Measurements from ENCODE around the gene WDR49. TPM values are rescaled to one million over a fixed set of nuclear protein-coding genes. Genes with fewer than 3 reads are reported as not detected.
A peak's percentile ranks its signal among the peaks of the same experiment; 100 is the strongest.

The WDR49 gene
- total and polyA plus RNA-seq, 3 experiments from 2014 or later: 0.35 to 0.74 TPM; not detected in 1

DNA sequence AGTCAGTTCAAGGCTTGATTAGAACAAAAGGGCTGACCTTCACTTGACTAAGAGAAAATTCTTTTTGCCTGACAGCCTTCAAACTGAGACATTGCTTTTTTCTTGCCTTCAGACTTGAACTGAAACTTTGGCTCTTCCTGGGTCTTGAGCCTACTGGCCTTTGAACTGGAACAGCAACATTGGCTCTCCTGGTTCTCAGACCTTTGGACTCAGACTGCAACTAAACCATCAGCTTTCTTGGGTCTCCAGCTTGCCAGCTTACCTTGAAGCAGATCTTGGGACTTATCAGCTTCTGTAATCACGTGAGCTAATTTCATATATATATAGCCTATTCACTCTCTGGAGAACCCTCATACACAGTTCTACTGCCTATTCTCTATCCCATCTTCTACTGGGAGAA, 19.5 kb upstream of the WDR49 start:
- H3K27ac Mint-ChIP-seq: no peak overlapping the region
- POLR2A ChIA-PET: no interaction called here
- peaks cover 0 to 1% of the 10 kb centered on the region in 2 donors for H3K27me3 Mint-ChIP-seq
- H3K27me3 ChIP-seq (ENCODE audit: insufficient read depth, low read length, poor library complexity, severe bottlenecking): no peaks in the 10 kb centered on the region
- peaks cover 35 to 61% (median 50%) of the 10 kb centered on the region in 3 donors for H3K36me3 Mint-ChIP-seq
- H3K4me3 ChIP-seq (ENCODE audit: low read length): no peak overlapping the region
- peaks cover 0 to 2% (median 0%) of the 10 kb centered on the region in 3 donors for H3K4me1 Mint-ChIP-seq
- H3K4me1 ChIP-seq (ENCODE audit: insufficient read depth, low read length): no peaks in the 10 kb centered on the region
- H3K36me3 ChIP-seq (ENCODE audit: insufficient read depth, low read length): peaks cover 19% of the 10 kb centered on the region
- H3K4me3 Mint-ChIP-seq: no peak overlapping the region
- peaks cover 19 to 23% (median 20%) of the 10 kb centered on the region in 5 donors for H3K9me3 Mint-ChIP-seq
- DNase-seq: no peak
- no peaks in the 10 kb centered on the region for H3K9me3 ChIP-seq (ENCODE audit: low read length)
- no peak overlapping the region for H3K27ac ChIP-seq (ENCODE audit: low read depth, low read length)
- CTCF ChIA-PET: no interaction called here

DNA sequence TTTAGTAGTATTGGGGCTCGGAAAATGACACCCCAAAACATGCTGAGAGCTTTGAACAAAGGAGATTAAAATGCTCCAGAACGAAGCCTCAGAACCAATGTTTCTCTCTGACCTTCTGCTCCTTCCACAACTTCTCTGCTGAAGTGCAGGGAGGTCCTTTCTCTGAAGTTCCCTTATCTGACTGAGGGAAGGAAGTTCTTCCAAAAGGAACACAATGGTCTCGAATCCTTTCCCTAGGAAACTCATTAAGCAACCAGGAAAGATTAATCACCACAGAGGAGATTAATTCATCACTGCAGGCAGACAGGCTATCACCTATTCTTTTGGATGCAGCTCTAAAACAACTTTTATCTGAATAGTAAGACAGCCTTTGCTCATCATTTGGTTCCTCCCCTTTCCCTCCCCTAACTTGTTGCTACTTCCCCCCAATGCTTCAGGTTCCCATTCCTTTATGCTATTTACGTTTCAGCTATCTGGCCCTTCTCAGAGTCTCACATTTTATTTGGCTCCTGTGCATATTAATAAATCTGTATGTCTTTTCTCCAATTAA, 18.2 kb upstream of the WDR49 start:
- POLR2A ChIA-PET: no interaction called here
- Mint-ChIP-seq H3K9me3 (peaks cover 19 to 22% (median 20%) of the 10 kb centered on the region in 5 donors), H3K4me1 (no peaks in the 10 kb centered on the region), H3K36me3 (peaks cover 32 to 53% (median 41%) of the 10 kb centered on the region in 3 donors), H3K4me3 (no peak overlapping the region), H3K27ac (peak overlapping the region in 1 of 8 donors; percentile 32), H3K27me3 (peaks cover 0 to 1% of the 10 kb centered on the region in 2 donors)
- H3K36me3 ChIP-seq (ENCODE audit: insufficient read depth, low read length): peaks cover 19% of the 10 kb centered on the region
- H3K27me3 ChIP-seq (ENCODE audit: insufficient read depth, low read length, poor library complexity, severe bottlenecking): no peaks in the 10 kb centered on the region
- no peaks in the 10 kb centered on the region for H3K4me1 ChIP-seq (ENCODE audit: insufficient read depth, low read length)
- no peak overlapping the region for H3K4me3 ChIP-seq (ENCODE audit: low read length)
- no peaks in the 10 kb centered on the region for H3K9me3 ChIP-seq (ENCODE audit: low read length)
- no peak for DNase-seq
- CTCF ChIA-PET: no interaction called here
- no peak overlapping the region for H3K27ac ChIP-seq (ENCODE audit: low read depth, low read length)

GRCh38 chr3:167669699-167670098, 16.0 kb upstream of the WDR49 start:
- H3K27me3 Mint-ChIP-seq: peaks cover 0 to 1% of the 10 kb centered on the region in 2 donors
- no peak overlapping the region for H3K27ac Mint-ChIP-seq
- H3K9me3 Mint-ChIP-seq: peaks cover 0 to 5% (median under 1%) of the 10 kb centered on the region in 5 donors

GRCh38 chr3:167668651-167669050, 14.9 kb upstream of the WDR49 start:
- CTCF ChIA-PET: interaction anchor here (1.5 kb wide), 1 partner anchor 16 kb away, joined by 4 read pairs; no protein-coding TSS in a partner anchor
- H3K4me1 ChIP-seq (ENCODE audit: insufficient read depth, low read length): no peaks in the 10 kb centered on the region
- no peaks in the 10 kb centered on the region for H3K36me3 ChIP-seq (ENCODE audit: insufficient read depth, low read length)

More at GRCh38 chr3:167669699-167670098, 16.0 kb upstream of the WDR49 start:
- Histone ChIP-seq H3K4me3 (ENCODE audit: low read length) (no peak overlapping the region), H3K27me3 (ENCODE audit: insufficient read depth, low read length, poor library complexity, severe bottlenecking) (no peaks in the 10 kb centered on the region), H3K4me1 (ENCODE audit: insufficient read depth, low read length) (no peaks in the 10 kb centered on the region), H3K36me3 (ENCODE audit: insufficient read depth, low read length) (peaks cover 5% of the 10 kb centered on the region), H3K27ac (ENCODE audit: low read depth, low read length) (no peak overlapping the region), H3K9me3 (ENCODE audit: low read length) (no peaks in the 10 kb centered on the region)
- peaks cover 13 to 30% (median 19%) of the 10 kb centered on the region in 3 donors for H3K36me3 Mint-ChIP-seq
- no peaks in the 10 kb centered on the region for H3K4me1 Mint-ChIP-seq
- DNase-seq: no peak
- CTCF ChIA-PET: interaction anchor here (1.5 kb wide), 1 partner anchor 15 kb away, joined by 4 read pairs; no protein-coding TSS in a partner anchor
- H3K4me3 Mint-ChIP-seq: no peak overlapping the region
- POLR2A ChIA-PET: no interaction called here

DNA sequence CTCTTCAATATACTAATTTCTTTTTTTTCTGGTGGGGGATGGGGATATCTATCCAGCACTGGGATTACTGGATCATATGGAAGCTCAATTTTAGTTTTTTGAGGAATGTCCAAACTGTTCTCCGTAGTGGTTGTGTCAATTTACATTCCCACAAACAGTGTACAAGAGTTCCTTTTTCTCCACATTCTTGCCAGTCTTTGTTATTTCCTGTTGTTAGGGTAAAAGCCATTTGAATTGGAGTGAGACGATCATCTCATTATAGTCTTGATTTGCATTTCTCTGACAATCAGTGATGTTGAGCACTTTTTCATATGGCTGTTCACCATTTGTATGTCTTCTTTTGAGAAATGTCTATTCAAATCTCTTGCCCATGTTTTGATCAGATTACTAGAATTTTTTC, 12.8 kb upstream of the WDR49 start:
- no peaks in the 10 kb centered on the region for H3K4me1 Mint-ChIP-seq
- peaks cover 0 to 6% (median 0%) of the 10 kb centered on the region in 5 donors for H3K9me3 Mint-ChIP-seq
- Histone ChIP-seq H3K4me1 (ENCODE audit: insufficient read depth, low read length) (no peaks in the 10 kb centered on the region), H3K4me3 (ENCODE audit: low read length) (no peak overlapping the region), H3K36me3 (ENCODE audit: insufficient read depth, low read length) (no peaks in the 10 kb centered on the region), H3K27me3 (ENCODE audit: insufficient read depth, low read length, poor library complexity, severe bottlenecking) (no peaks in the 10 kb centered on the region), H3K27ac (ENCODE audit: low read depth, low read length) (no peak overlapping the region), H3K9me3 (ENCODE audit: low read length) (no peaks in the 10 kb centered on the region)
- POLR2A ChIA-PET: no interaction called here
- H3K27ac Mint-ChIP-seq: peak overlapping the region in 1 of 8 donors; percentile 14
- peaks cover 0 to 1% of the 10 kb centered on the region in 2 donors for H3K27me3 Mint-ChIP-seq
- no peak overlapping the region for H3K4me3 Mint-ChIP-seq
- CTCF ChIA-PET: no interaction called here
- DNase-seq: no peak
- peaks cover 0 to 3% (median 2%) of the 10 kb centered on the region in 3 donors for H3K36me3 Mint-ChIP-seq

More at GRCh38 chr3:167668651-167669050, 14.9 kb upstream of the WDR49 start:
- DNase-seq: no peak
- Mint-ChIP-seq H3K9me3 (peaks cover 0 to 4% (median 0%) of the 10 kb centered on the region in 5 donors), H3K27ac (no peak overlapping the region), H3K4me1 (no peaks in the 10 kb centered on the region), H3K27me3 (peaks cover 0 to 1% of the 10 kb centered on the region in 2 donors), H3K36me3 (peaks cover 6 to 20% (median 8%) of the 10 kb centered on the region in 3 donors), H3K4me3 (no peak overlapping the region)
- POLR2A ChIA-PET: no interaction called here
- H3K27me3 ChIP-seq (ENCODE audit: insufficient read depth, low read length, poor library complexity, severe bottlenecking): no peaks in the 10 kb centered on the region
- H3K4me3 ChIP-seq (ENCODE audit: low read length): no peak overlapping the region
- H3K27ac ChIP-seq (ENCODE audit: low read depth, low read length): no peak overlapping the region
- H3K9me3 ChIP-seq (ENCODE audit: low read length): no peaks in the 10 kb centered on the region

- Histone ChIP-seq H3K4me1 (ENCODE audit: insufficient read depth, low read length) (no peaks in the 10 kb centered on the region), H3K27me3 (ENCODE audit: insufficient read depth, low read length, poor library complexity, severe bottlenecking) (no peaks in the 10 kb centered on the region), H3K9me3 (ENCODE audit: low read length) (no peaks in the 10 kb centered on the region), H3K27ac (ENCODE audit: low read depth, low read length) (no peak overlapping the region), H3K4me3 (ENCODE audit: low read length) (no peak overlapping the region), H3K36me3 (ENCODE audit: insufficient read depth, low read length) (no peaks in the 10 kb centered on the region)
- no peaks in the 10 kb centered on the region for H3K4me1 Mint-ChIP-seq
- DNase-seq: no peak
- peaks cover 0 to 5% (median 0%) of the 10 kb centered on the region in 3 donors for H3K36me3 Mint-ChIP-seq
- ChIA-PET POLR2A (no interaction called here), CTCF (no interaction called here)
- no peak overlapping the region for H3K4me3 Mint-ChIP-seq
- H3K27me3 Mint-ChIP-seq: peaks cover 6 to 10% of the 10 kb centered on the region in 2 donors
- H3K9me3 Mint-ChIP-seq: peaks cover 0 to 6% (median 0%) of the 10 kb centered on the region in 5 donors
- no peak overlapping the region for H3K27ac Mint-ChIP-seq
Observed at GRCh38 chr3:167662919-167663400, 9.2 kb upstream of the WDR49 start.

DNA sequence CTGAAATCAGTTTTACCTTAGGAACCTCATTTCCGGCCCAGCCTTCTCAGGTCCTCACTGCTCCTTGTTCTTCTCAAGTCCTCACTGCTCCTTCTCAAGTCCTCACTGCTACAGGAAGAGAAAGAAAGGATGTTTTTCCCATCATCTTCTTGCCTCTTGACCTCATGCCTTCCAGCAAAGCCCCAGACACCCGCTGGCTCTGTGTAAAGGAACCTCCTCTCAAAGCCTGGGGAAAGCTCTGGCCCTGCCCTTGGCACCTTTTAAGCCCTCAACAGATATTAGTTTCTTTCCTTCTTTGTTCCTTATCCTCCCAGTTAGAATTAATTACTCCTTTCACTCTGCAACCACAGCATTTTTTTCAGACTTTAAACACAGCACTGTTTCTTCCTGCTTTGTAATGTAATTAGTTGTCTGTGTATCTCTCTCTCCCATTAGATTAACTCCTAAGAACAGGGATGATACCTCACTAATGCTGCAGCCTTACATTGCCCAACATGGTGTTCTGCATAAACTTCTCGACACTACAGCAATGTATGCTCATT, 4.0 kb upstream of the WDR49 start:
- POLR2A ChIA-PET: no interaction called here
- Histone ChIP-seq H3K27me3 (ENCODE audit: insufficient read depth, low read length, poor library complexity, severe bottlenecking) (no peaks in the 10 kb centered on the region), H3K9me3 (ENCODE audit: low read length) (no peaks in the 10 kb centered on the region), H3K4me3 (ENCODE audit: low read length) (no peak overlapping the region), H3K4me1 (ENCODE audit: insufficient read depth, low read length) (no peaks in the 10 kb centered on the region), H3K36me3 (ENCODE audit: insufficient read depth, low read length) (no peaks in the 10 kb centered on the region), H3K27ac (ENCODE audit: low read depth, low read length) (no peak overlapping the region)
- DNase-seq: no peak
- CTCF ChIA-PET: no interaction called here
- Mint-ChIP-seq H3K36me3 (peaks cover 0 to 5% (median 2%) of the 10 kb centered on the region in 3 donors), H3K27ac (peak overlapping the region in 1 of 8 donors; percentile 3), H3K4me3 (no peak overlapping the region), H3K27me3 (peaks cover 9 to 18% of the 10 kb centered on the region in 2 donors), H3K9me3 (no peaks in the 10 kb centered on the region), H3K4me1 (no peaks in the 10 kb centered on the region)

DNA sequence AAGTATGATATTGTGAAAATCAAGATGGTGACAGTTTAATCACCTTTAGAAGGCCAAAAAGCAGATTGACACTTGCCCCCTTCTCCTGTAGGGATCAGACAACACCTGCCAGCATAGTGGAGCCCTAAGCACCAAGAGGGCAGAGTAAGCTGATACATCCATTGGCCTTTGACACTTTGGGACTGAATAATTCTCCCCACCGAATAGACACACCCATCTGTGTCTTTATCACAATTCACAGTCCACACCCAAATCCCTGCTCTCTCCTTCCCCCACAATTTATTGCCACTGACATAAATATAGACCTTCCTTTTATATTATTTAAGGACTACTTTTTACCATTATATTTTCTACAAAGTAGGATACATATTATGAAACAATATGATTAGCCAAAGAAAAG, 3.1 kb upstream of the WDR49 start:
- CTCF ChIA-PET: no interaction called here

More for the DNA sequence above, 3.1 kb upstream of the WDR49 start:
- H3K27me3 Mint-ChIP-seq: peaks cover 9 to 18% of the 10 kb centered on the region in 2 donors
- no peaks in the 10 kb centered on the region for H3K9me3 ChIP-seq (ENCODE audit: low read length)
- no peaks in the 10 kb centered on the region for H3K27me3 ChIP-seq (ENCODE audit: insufficient read depth, low read length, poor library complexity, severe bottlenecking)
- H3K27ac Mint-ChIP-seq: no peak overlapping the region
- H3K9me3 Mint-ChIP-seq: no peaks in the 10 kb centered on the region
- no peak overlapping the region for H3K4me3 Mint-ChIP-seq
- H3K4me3 ChIP-seq (ENCODE audit: low read length): no peak overlapping the region
- no peaks in the 10 kb centered on the region for H3K4me1 Mint-ChIP-seq
- H3K36me3 ChIP-seq (ENCODE audit: insufficient read depth, low read length): no peaks in the 10 kb centered on the region
- POLR2A ChIA-PET: no interaction called here
- DNase-seq: no peak
- H3K36me3 Mint-ChIP-seq: peaks cover 0 to 5% (median 2%) of the 10 kb centered on the region in 3 donors
- no peak overlapping the region for H3K27ac ChIP-seq (ENCODE audit: low read depth, low read length)
- no peaks in the 10 kb centered on the region for H3K4me1 ChIP-seq (ENCODE audit: insufficient read depth, low read length)

Measured in CD8-positive, alpha-beta memory T cell (primary cell).